Upper lobe of right lung (tissue), 1 donor: ENCODE measurements around the gene TNFAIP2. TPM values are rescaled to one million over a fixed set of nuclear protein-coding genes. Genes with fewer than 3 reads are reported as not detected.
"Not testable (repeated sequence)": the region's sequence is repeated elsewhere in the genome, so short reads cannot be mapped to it uniquely, and the experiment has no call there.

Source experiments
- ATAC-seq: fragments of 200-7000 bp; cut with Tn5 transposase; one replicate; pipeline ENCODE4 v1.9.1; 2020; ENCODE audit warnings: mild to moderate bottlenecking, moderate library complexity
- DNase-seq: peaks from one replicate; pipeline ENCODE4 v3.0.0-alpha.2; 2020
- H3K27ac ChIP-seq: fragments of 200-600 bp; one replicate; pipeline ENCODE4 v1.8.0; 2022
- H3K27me3 ChIP-seq: fragments of 200-600 bp; one replicate; pipeline ENCODE4 v1.8.0; 2022; ENCODE audit warnings: mild to moderate bottlenecking
- H3K36me3 ChIP-seq: fragments of 200-600 bp; one replicate; pipeline ENCODE4 v1.8.0; 2022
- H3K4me1 ChIP-seq: fragments of 200-600 bp; one replicate; pipeline ENCODE4 v1.8.0; 2022
- H3K4me3 ChIP-seq: fragments of 200-600 bp; one replicate; pipeline ENCODE4 v1.8.0; 2022; ENCODE audit warnings: mild to moderate bottlenecking
- H3K9me3 ChIP-seq: fragments of 200-600 bp; one replicate; pipeline ENCODE4 v1.8.0; 2022
- intact Hi-C: fragments of 100-400 bp; cut with DNase I; formaldehyde crosslinking; loops from one replicate; pipeline ENCODE4 v1.11.0; 2022
- total RNA-seq: library from RNA; stranded (reverse); fragmentation: NEBNext Ultra II Directional; extraction: Animal tissue kit (Norgen Biotek cat#: 25700); gene quantifications from one replicate; pipeline ENCODE4 v1.2.1, GENCODE V29; 2021
- TF ChIP-seq, protein P1 (sequence below): fragments of 200-600 bp; IDR thresholded peaks from one replicate; pipeline ENCODE4 v1.8.0; 2022; ENCODE audit warnings: antibody characterized with exemption
- donor health status: DM: no; HTN: yes; CAD: no; lungs with severe emphysema.

The TNFAIP2 gene
- total RNA-seq, 1 donor from 2014 or later: 158 TPM

- H3K9me3 ChIP-seq: no peaks in the 10 kb centered on the region
- ATAC-seq (no peak), DNase-seq (no peak)
- H3K27ac ChIP-seq: no peak overlapping the region
- TF ChIP-seq, protein P1, sequence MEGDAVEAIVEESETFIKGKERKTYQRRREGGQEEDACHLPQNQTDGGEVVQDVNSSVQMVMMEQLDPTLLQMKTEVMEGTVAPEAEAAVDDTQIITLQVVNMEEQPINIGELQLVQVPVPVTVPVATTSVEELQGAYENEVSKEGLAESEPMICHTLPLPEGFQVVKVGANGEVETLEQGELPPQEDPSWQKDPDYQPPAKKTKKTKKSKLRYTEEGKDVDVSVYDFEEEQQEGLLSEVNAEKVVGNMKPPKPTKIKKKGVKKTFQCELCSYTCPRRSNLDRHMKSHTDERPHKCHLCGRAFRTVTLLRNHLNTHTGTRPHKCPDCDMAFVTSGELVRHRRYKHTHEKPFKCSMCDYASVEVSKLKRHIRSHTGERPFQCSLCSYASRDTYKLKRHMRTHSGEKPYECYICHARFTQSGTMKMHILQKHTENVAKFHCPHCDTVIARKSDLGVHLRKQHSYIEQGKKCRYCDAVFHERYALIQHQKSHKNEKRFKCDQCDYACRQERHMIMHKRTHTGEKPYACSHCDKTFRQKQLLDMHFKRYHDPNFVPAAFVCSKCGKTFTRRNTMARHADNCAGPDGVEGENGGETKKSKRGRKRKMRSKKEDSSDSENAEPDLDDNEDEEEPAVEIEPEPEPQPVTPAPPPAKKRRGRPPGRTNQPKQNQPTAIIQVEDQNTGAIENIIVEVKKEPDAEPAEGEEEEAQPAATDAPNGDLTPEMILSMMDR: no peak
- no peaks in the 10 kb centered on the region for H3K27me3 ChIP-seq
- no peaks in the 10 kb centered on the region for H3K36me3 ChIP-seq
- H3K4me3 ChIP-seq: no peak overlapping the region
- intact Hi-C loops: no loop called here
- H3K4me1 ChIP-seq: no peaks in the 10 kb centered on the region
Observed at GRCh38 chr14:103151270-103151945, 28.1 kb downstream of the TNFAIP2 start.

- Histone ChIP-seq H3K9me3 (no peaks in the 10 kb centered on the region), H3K4me1 (no peaks in the 10 kb centered on the region), H3K27me3 (no peaks in the 10 kb centered on the region), H3K36me3 (no peaks in the 10 kb centered on the region), H3K4me3 (no peak overlapping the region), H3K27ac (no peak overlapping the region)
- TF ChIP-seq, protein P1: no peak
- peak; percentile 82 for DNase-seq
- intact Hi-C loops: no loop called here
- ATAC-seq: peak; percentile 97
Observed at GRCh38 chr14:103155010-103155409, 31.7 kb downstream of the TNFAIP2 start.

- intact Hi-C loops, H3K27me3 ChIP-seq, H3K27ac ChIP-seq, H3K4me3 ChIP-seq, H3K9me3 ChIP-seq, H3K36me3 ChIP-seq, DNase-seq, H3K4me1 ChIP-seq, ATAC-seq: not testable (repeated sequence)
Observed at GRCh38 chr14:103155416-103155815, 32.2 kb downstream of the TNFAIP2 start.

- TF ChIP-seq, protein P1: no peak
- Histone ChIP-seq H3K27ac (no peak overlapping the region), H3K36me3 (no peaks in the 10 kb centered on the region), H3K4me3 (no peak overlapping the region), H3K9me3 (no peaks in the 10 kb centered on the region), H3K27me3 (no peaks in the 10 kb centered on the region), H3K4me1 (no peaks in the 10 kb centered on the region)
- intact Hi-C loops: no loop called here
- DNase-seq: no peak
- ATAC-seq: no peak
Observed at GRCh38 chr14:103155826-103156394, 32.6 kb downstream of the TNFAIP2 start.

DNA sequence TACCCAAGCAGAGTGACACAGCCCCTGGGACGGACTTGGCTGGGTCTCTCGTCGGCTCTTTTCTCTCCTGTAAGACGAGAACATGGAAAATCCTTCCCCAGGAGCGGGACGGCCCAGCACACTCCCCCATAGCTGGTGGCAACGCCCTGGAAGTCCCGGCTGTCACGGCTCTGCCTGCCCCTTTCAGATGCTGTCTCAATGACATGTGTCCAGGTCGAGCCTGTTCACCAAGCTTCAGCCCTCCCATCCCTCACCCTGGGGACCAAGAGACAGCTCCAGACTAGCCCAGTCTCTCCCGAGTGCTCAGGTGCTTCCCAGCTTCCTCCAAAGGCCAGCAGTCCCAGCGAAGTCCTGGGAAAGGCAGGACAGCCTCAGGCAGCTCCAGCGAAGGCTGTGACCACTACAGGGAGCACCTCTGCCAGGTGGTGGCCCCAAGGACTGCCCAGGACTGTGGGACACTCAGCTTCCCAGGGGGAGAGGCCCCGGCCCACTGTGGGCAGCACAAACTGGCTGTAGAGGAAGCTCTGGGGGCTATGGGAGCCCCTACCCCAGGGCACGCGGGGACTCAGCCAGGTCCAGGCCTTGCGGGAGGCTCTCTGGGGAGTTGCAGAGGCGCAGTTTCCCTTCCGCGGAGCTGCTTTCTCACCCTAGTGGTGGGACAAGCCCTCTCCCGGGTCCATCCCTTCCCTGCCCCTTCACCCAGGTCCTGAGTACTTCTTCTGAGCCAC lies 33.6 kb downstream of the TNFAIP2 start:
- ATAC-seq (no peak), DNase-seq (no peak)

More for the DNA sequence above, 33.6 kb downstream of the TNFAIP2 start:
- Histone ChIP-seq H3K36me3 (no peaks in the 10 kb centered on the region), H3K27me3 (no peaks in the 10 kb centered on the region), H3K27ac (no peak overlapping the region), H3K4me1 (peaks cover 3% of the 10 kb centered on the region), H3K9me3 (no peaks in the 10 kb centered on the region), H3K4me3 (no peak overlapping the region)
- intact Hi-C loops: no loop called here
- TF ChIP-seq, protein P1: no peak
